GM23248 (cell line): ENCODE data around the gene OR2D2. TPM values are rescaled to one million over a fixed set of nuclear protein-coding genes. Genes with fewer than 3 reads are reported as not detected.
"Not testable (repeated sequence)": the region's sequence is repeated elsewhere in the genome, so short reads cannot be mapped to it uniquely, and the experiment has no call there.

Experiments used
- DNase-seq: peaks from one replicate; pipeline ENCODE4 v3.0.0-alpha.2; 2015
- H2AFZ ChIP-seq: fragments of 200-600 bp; sonication (generic); 2 replicates; pipeline ENCODE4 v1.6.1; 2016; ENCODE audit warnings: antibody characterized with exemption
- H3F3A ChIP-seq: fragments of 200-600 bp; sonication (generic); 2 replicates; pipeline ENCODE4 v1.6.1; 2016; ENCODE audit warnings: mild to moderate bottlenecking, antibody characterized with exemption, mixed run types; ENCODE audit not compliant: insufficient read depth
- H3K27ac ChIP-seq: fragments of 200-600 bp; sonication (generic); 2 replicates; pipeline ENCODE4 v1.5.1; 2016; ENCODE audit warnings: mild to moderate bottlenecking
- H3K27me3 ChIP-seq: fragments of 200-600 bp; sonication (generic); replicated peaks from 2 replicates; pipeline ENCODE4 v1.6.1; 2016; ENCODE audit warnings: mild to moderate bottlenecking; ENCODE audit not compliant: insufficient read depth
- H3K36me3 ChIP-seq: fragments of 200-600 bp; sonication (generic); 2 replicates; pipeline ENCODE4 v1.6.1; 2016; ENCODE audit warnings: low read depth, mild to moderate bottlenecking
- H3K4me1 ChIP-seq: fragments of 200-600 bp; sonication (generic); 2 replicates; pipeline ENCODE4 v1.6.1; 2016; ENCODE audit warnings: mild to moderate bottlenecking; ENCODE audit not compliant: insufficient read depth
- H3K4me2 ChIP-seq: fragments of 200-600 bp; sonication (generic); one replicate; pipeline ENCODE4 v1.6.1; 2016; ENCODE audit warnings: mild to moderate bottlenecking; ENCODE audit not compliant: unreplicated experiment
- H3K4me3 ChIP-seq: fragments of 200-600 bp; sonication (generic); 2 replicates; pipeline ENCODE4 v1.5.1; 2016; ENCODE audit warnings: mild to moderate bottlenecking
- H3K79me2 ChIP-seq: fragments of 200-600 bp; sonication (generic); 2 replicates; pipeline ENCODE4 v1.6.1; 2016; ENCODE audit warnings: mild to moderate bottlenecking; ENCODE audit not compliant: insufficient read depth
- H3K9ac ChIP-seq: fragments of 200-600 bp; sonication (generic); 2 replicates; pipeline ENCODE4 v1.6.1; 2016; ENCODE audit warnings: mild to moderate bottlenecking
- H3K9me2 ChIP-seq: fragments of 200-600 bp; sonication (generic); 2 replicates; pipeline ENCODE4 v1.6.1; 2016; ENCODE audit warnings: mixed run types, mild to moderate bottlenecking, moderate library complexity; ENCODE audit not compliant: insufficient read depth
- H3K9me3 ChIP-seq: fragments of 200-600 bp; sonication (generic); one replicate; pipeline ENCODE4 v1.6.1; 2017; ENCODE audit warnings: low read depth
- H4K20me1 ChIP-seq: fragments of 200-600 bp; sonication (generic); 2 replicates; pipeline ENCODE4 v1.6.0; 2016; ENCODE audit not compliant: insufficient read depth
- EZH2 ChIP-seq: fragments of 200-600 bp; sonication (generic); IDR thresholded peaks from 2 replicates; pipeline ENCODE4 v1.6.1; 2018; ENCODE audit warnings: antibody characterized with exemption, mild to moderate bottlenecking; ENCODE audit not compliant: insufficient read depth, poor library complexity, severe bottlenecking
- EZH2phosphoT487 ChIP-seq: fragments of 200-600 bp; sonication (generic); IDR thresholded peaks from 2 replicates; pipeline ENCODE4 v1.6.1; 2018; ENCODE audit warnings: antibody characterized with exemption, moderate library complexity, mild to moderate bottlenecking, low read depth; ENCODE audit not compliant: insufficient read depth
- WGBS, 2 experiments: methylation state at CpG; one replicate each; pipeline ENCODE4 v1.1.6; 2015 to 2017; ENCODE audit warnings: low lambda C conversion rate in 2 of 2, low coverage in 1 of 2; ENCODE audit errors: missing lambda C conversion rate in 2 of 2; 5-methylcytosine and 5-hydroxymethylcytosine counted together
- in situ Hi-C: fragments of 300-500 bp; cut with MboI; formaldehyde crosslinking; loops from 2 replicates; pipeline ENCODE4 v1.15.0; 2020
- polyA plus RNA-seq: library from polyadenylated mRNA; unstranded; fragments of >200 nt; fragmentation: Nextera tagmentation; extraction: Ambion mirVana; gene quantifications from 2 replicates; pipeline ENCODE4 v1.2.1, GENCODE V29; 2016
- total RNA-seq: library from RNA; depleted of rRNA; stranded (reverse); fragments of >200 nt; shearing (Covaris generic); gene quantifications from 2 replicates; pipeline ENCODE4 v1.2.3, GENCODE V29; 2014

OR2D2 gene
- total and polyA plus RNA-seq, 2 experiments from 2014 or later = 0.22 TPM; not detected in 1

GRCh38 chr11:6911378-6911777 lies 19.1 kb upstream of the OR2D2 start:
- no peak overlapping the region for H2AFZ ChIP-seq
- no peaks in the 10 kb centered on the region for H3F3A ChIP-seq
- no peak overlapping the region for H3K4me2 ChIP-seq
- H3K36me3 ChIP-seq = no peaks in the 10 kb centered on the region
- no peaks in the 10 kb centered on the region for H3K9me2 ChIP-seq
- in situ Hi-C loops = no loop called here
- H3K4me1 ChIP-seq = no peaks in the 10 kb centered on the region
- H3K4me3 ChIP-seq = no peak overlapping the region
- WGBS, 2 experiments = 92 to 95% methylated on average over 3 of the region's 3 CpGs
- H3K27ac ChIP-seq = no peak overlapping the region
- no peak overlapping the region for H3K9ac ChIP-seq
- no peaks in the 10 kb centered on the region for H3K27me3 ChIP-seq
- H3K9me3 ChIP-seq = no peaks in the 10 kb centered on the region
- no peaks in the 10 kb centered on the region for H3K79me2 ChIP-seq
- TF ChIP-seq EZH2 (no peak), EZH2phosphoT487 (no peak)
- no peak for DNase-seq
- no peaks in the 10 kb centered on the region for H4K20me1 ChIP-seq

- H3K27ac ChIP-seq, H3K9ac ChIP-seq, DNase-seq, H3K9me2 ChIP-seq, H3K4me1 ChIP-seq, H3K27me3 ChIP-seq, H3K79me2 ChIP-seq, H3K4me2 ChIP-seq, H4K20me1 ChIP-seq, H3F3A ChIP-seq, H3K9me3 ChIP-seq, H3K4me3 ChIP-seq, H3K36me3 ChIP-seq, H2AFZ ChIP-seq, in situ Hi-C loops: not testable (repeated sequence)
- WGBS, 2 experiments = 69 to 78% methylated on average over 13 of the region's 13 CpGs
These were observed 12.5 kb upstream of the OR2D2 start for GRCh38 chr11:6904804-6905203.

- in situ Hi-C loops = no loop called here
- no peaks in the 10 kb centered on the region for H3K9me3 ChIP-seq
- peak; percentile 6 for DNase-seq
These were observed 8.2 kb upstream of the OR2D2 start for GRCh38 chr11:6900327-6900999.

GRCh38 chr11:6898911-6899310 lies 6.6 kb upstream of the OR2D2 start:
- Histone ChIP-seq H3K9ac (no peak overlapping the region), H3K4me2 (no peak overlapping the region), H3K79me2 (no peaks in the 10 kb centered on the region), H3K9me2 (no peaks in the 10 kb centered on the region), H3K9me3 (no peaks in the 10 kb centered on the region), H3F3A (no peaks in the 10 kb centered on the region), H2AFZ (no peak overlapping the region), H3K4me1 (no peaks in the 10 kb centered on the region), H3K27me3 (no peaks in the 10 kb centered on the region), H3K4me3 (no peak overlapping the region), H3K36me3 (no peaks in the 10 kb centered on the region), H3K27ac (no peak overlapping the region), H4K20me1 (no peaks in the 10 kb centered on the region)
- DNase-seq = no peak
- TF ChIP-seq EZH2phosphoT487 (no peak), EZH2 (no peak)
- in situ Hi-C loops = no loop called here
- 80 to 90% methylated on average over 1 of the region's 1 CpG for WGBS, 2 experiments

More at GRCh38 chr11:6900327-6900999, 8.2 kb upstream of the OR2D2 start:
- Histone ChIP-seq H3K9ac (no peak overlapping the region), H3K79me2 (no peaks in the 10 kb centered on the region), H3K9me2 (no peaks in the 10 kb centered on the region), H2AFZ (no peak overlapping the region), H3K27me3 (no peaks in the 10 kb centered on the region), H3K4me3 (no peak overlapping the region), H3K27ac (no peak overlapping the region), H3K36me3 (no peaks in the 10 kb centered on the region), H3F3A (no peaks in the 10 kb centered on the region), H3K4me1 (no peaks in the 10 kb centered on the region), H3K4me2 (no peak overlapping the region), H4K20me1 (no peaks in the 10 kb centered on the region)
- whole genome bisulfite sequencing, 2 experiments = 35 to 58% methylated on average over 2 of the region's 2 CpGs
- TF ChIP-seq EZH2 (no peak), EZH2phosphoT487 (no peak)

GRCh38 chr11:6895010-6895409 lies 2.7 kb upstream of the OR2D2 start:
- Histone ChIP-seq H3K4me3 (no peak overlapping the region), H3K9me2 (no peaks in the 10 kb centered on the region), H3K27me3 (no peaks in the 10 kb centered on the region), H3F3A (no peaks in the 10 kb centered on the region), H3K27ac (no peak overlapping the region), H3K36me3 (no peaks in the 10 kb centered on the region), H3K9ac (no peak overlapping the region), H4K20me1 (no peaks in the 10 kb centered on the region), H3K4me1 (no peaks in the 10 kb centered on the region), H2AFZ (no peak overlapping the region), H3K9me3 (no peaks in the 10 kb centered on the region), H3K79me2 (no peaks in the 10 kb centered on the region), H3K4me2 (no peak overlapping the region)
- DNase-seq = no peak
- TF ChIP-seq EZH2phosphoT487 (no peak), EZH2 (no peak)
- in situ Hi-C loops = no loop called here
